ENCODE measurements around the gene IL6ST.
"Not testable (repeated sequence)": the region's sequence is repeated elsewhere in the genome, so short reads cannot be mapped to it uniquely, and the experiment has no call there.

DNA sequence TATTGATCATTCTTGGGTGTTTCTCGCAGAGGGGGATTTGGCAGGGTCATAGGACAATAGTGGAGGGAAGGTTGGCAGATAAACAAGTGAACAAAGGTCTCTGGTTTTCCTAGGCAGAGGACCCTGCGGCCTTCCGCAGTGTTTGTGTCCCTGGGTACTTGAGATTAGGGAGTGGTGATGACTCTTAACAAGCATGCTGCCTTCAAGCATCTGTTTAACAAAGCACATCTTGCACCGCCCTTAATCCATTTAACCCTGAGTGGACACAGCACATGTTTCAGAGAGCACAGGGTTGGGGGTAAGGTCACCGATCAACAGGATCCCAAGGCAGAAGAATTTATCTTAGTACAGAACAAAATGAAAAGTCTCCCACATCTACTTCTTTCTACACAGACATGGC, 19.2 kb upstream of the IL6ST start:
- TF ChIP-seq, protein P1, sequence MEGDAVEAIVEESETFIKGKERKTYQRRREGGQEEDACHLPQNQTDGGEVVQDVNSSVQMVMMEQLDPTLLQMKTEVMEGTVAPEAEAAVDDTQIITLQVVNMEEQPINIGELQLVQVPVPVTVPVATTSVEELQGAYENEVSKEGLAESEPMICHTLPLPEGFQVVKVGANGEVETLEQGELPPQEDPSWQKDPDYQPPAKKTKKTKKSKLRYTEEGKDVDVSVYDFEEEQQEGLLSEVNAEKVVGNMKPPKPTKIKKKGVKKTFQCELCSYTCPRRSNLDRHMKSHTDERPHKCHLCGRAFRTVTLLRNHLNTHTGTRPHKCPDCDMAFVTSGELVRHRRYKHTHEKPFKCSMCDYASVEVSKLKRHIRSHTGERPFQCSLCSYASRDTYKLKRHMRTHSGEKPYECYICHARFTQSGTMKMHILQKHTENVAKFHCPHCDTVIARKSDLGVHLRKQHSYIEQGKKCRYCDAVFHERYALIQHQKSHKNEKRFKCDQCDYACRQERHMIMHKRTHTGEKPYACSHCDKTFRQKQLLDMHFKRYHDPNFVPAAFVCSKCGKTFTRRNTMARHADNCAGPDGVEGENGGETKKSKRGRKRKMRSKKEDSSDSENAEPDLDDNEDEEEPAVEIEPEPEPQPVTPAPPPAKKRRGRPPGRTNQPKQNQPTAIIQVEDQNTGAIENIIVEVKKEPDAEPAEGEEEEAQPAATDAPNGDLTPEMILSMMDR (IDR thresholded peaks at IDR 0.05) = not testable (repeated sequence)
- TF ChIP-seq POLR2AphosphoS5 (IDR thresholded peaks at IDR 0.05); POLR2A (IDR thresholded peaks at IDR 0.05; ENCODE audit: low read depth); EP300 (IDR thresholded peaks at IDR 0.05): not testable (repeated sequence)
